ENCODE data around the gene PRKAG2. TPM values are rescaled to one million over a fixed set of nuclear protein-coding genes. Genes with fewer than 3 reads are reported as not detected.

Gene PRKAG2
- total RNA-seq, 2 donors from 2014 or later: 23.2 to 28.4 TPM

DNA sequence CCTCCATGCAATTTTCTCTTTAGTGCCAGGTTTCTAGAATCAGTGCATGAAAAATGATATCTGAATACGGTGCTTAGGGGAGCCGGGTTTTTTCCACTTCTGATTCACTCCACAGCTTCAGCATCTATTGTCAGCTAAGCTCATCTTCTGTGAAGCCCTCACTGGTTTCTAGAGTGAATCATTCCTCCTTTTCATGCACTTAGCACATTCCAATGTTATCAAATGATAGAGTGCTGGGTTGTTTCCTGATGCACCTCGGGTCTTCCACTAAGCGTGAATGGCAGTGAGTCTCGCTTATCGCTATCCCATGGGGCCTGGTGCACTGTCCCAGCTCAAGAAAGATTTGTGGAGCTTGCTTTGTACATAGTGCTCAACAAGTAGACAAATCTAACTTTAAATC is 186.3 kb downstream of the PRKAG2 start:
- H3K27ac Mint-ChIP-seq: no peak overlapping the region
- H3K4me3 Mint-ChIP-seq: no peak overlapping the region
- H3K9me3 Mint-ChIP-seq: no peaks in the 10 kb centered on the region
- ATAC-seq (replicated peaks in 1 of 2) (no peak), DNase-seq (no peak)
- H3K36me3 Mint-ChIP-seq (ENCODE audit: insufficient read depth in 2 of 2): no peaks in the 10 kb centered on the region
- H3K27me3 Mint-ChIP-seq (ENCODE audit: low read depth): no peaks in the 10 kb centered on the region
- peaks cover 6% of the 10 kb centered on the region for H3K4me1 Mint-ChIP-seq (ENCODE audit: low read depth)

DNA sequence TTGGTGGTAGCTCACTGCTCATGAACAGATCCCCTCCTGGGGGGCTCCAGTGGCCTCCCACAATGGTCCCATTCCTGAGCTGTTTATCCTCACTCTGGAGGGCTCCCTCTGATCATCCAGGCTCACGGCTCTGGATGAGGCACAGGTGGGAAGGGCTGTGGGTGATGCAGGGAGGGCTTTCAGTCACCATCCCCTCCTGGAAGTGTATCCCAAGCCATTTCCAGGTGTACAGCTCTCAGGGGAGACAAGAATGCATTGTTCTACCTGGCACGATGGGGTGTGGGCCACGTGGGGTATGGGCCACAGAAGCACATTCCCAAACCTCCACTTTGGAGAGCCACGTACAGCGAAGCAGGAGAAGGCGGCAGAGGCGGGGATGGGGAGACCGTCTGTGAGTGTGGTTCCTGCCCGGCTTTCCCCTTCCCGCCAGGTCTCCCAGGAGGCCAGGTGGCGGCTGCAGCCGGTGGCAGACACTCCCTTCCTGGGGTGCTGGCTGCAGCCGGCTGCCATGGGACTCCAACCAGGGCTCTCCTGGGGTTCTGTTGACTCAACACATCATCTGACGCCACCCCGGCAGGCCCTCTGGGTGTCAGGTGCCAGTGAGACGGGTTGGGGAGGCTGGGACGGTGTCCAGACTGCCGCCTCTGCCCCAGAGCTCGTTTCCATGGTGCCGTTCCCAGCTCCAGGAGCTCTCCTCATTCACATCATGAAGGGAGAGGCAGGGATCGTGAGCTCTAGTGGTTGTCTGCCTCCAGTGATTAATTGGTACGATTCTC is 187.5 kb downstream of the PRKAG2 start:
- no peaks in the 10 kb centered on the region for H3K36me3 Mint-ChIP-seq (ENCODE audit: insufficient read depth in 2 of 2)
- ATAC-seq (replicated peaks in 1 of 2): no peak
- no peaks in the 10 kb centered on the region for H3K9me3 Mint-ChIP-seq
- H3K27ac Mint-ChIP-seq: no peak overlapping the region
- DNase-seq: no peak
- H3K4me3 Mint-ChIP-seq: no peak overlapping the region
- no peaks in the 10 kb centered on the region for H3K27me3 Mint-ChIP-seq (ENCODE audit: low read depth)
- H3K4me1 Mint-ChIP-seq (ENCODE audit: low read depth): no peaks in the 10 kb centered on the region

DNA sequence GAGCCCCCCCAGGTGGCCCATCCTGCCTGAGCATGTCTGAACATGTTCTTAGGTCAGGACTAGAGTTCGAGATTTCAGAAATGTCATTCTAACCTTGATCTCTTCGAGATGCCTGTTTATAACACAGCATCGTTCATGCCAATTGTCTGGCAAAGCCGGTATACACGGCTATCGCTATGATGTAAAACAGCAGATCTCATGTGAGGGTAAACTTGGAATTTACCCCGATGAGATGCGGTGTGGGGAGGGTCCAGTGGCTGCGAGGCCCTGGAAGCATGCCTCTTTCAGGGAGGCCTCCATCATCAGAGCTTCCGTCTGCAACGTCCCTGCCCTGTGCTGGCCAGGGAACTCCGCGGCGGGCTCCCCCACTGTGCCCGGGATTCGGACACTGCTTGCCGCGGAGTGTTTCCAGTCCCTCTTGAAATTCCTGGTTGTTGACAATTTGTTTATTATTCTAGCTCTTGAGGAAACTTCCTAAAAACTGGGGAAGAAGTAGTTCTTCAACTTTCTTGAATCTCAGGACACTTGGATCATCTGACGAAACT is 188.6 kb downstream of the PRKAG2 start:
- Mint-ChIP-seq H3K27ac (peak overlapping the region; percentile 33), H3K9me3 (no peaks in the 10 kb centered on the region), H3K27me3 (ENCODE audit: low read depth) (no peaks in the 10 kb centered on the region), H3K4me3 (no peak overlapping the region), H3K4me1 (ENCODE audit: low read depth) (no peaks in the 10 kb centered on the region), H3K36me3 (ENCODE audit: insufficient read depth in 2 of 2) (no peaks in the 10 kb centered on the region)
- DNase-seq (no peak), ATAC-seq (replicated peaks in 1 of 2) (no peak)

DNA sequence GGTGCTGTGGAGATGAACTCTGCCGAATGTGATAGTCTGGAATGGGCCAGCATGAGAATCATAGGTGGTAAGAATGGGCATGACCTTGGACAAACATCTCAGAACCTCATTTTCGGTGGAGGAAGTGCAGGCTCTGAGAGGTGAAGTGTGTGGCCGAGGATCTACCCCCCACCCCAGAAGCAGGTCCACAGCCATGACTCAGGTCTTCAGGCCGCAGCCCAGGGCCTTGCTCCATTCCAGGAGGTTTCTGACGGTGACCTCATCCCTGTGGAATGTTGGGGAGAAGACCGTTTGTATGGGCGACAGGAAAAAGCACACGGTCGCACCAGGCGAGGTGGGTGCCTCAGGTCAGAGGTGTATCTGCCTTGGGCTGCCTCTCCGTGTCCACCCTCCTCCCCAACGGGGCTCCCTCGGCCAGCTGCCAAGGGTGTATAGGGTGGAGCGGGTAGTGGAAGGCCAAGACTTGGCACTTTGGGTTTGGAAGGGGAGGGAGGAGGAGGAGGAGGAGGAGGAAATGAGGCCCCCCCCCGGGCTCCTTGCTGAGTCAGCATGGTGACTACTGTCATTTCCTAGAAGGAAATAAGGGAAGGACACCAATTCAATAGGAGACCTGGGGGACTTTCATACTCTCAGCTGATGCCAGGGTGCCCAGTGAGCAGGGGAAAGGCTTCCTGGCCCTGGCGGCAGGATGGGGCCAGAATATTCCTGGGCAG is 189.2 kb downstream of the PRKAG2 start:
- no peak for ATAC-seq (replicated peaks in 1 of 2)
- no peaks in the 10 kb centered on the region for H3K36me3 Mint-ChIP-seq (ENCODE audit: insufficient read depth in 2 of 2)
- no peak for DNase-seq
- H3K4me3 Mint-ChIP-seq: no peak overlapping the region
- H3K4me1 Mint-ChIP-seq (ENCODE audit: low read depth): no peaks in the 10 kb centered on the region
- H3K27me3 Mint-ChIP-seq (ENCODE audit: low read depth): no peaks in the 10 kb centered on the region
- H3K27ac Mint-ChIP-seq: no peak overlapping the region
- H3K9me3 Mint-ChIP-seq: no peaks in the 10 kb centered on the region

DNA sequence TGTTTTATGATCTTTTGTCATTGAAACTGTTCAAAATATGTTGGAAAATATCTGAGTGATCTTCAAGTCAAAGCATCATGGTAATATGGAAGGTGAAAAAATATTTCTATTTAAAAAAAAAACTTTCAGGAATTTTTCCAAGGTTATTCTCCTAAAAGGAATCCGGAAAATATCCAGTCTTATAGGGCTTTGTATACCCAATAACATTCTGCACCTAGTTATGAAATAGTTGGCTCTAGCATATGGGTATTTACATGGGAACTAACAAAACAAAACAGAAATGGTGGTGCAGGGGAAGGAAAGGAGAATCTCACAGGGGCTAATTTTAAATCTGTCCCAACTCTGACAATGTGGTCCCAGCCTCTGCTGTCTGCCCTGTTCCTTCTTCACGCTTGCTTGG is 190.1 kb downstream of the PRKAG2 start:
- no peak for DNase-seq
- no peaks in the 10 kb centered on the region for H3K36me3 Mint-ChIP-seq (ENCODE audit: insufficient read depth in 2 of 2)
- H3K27me3 Mint-ChIP-seq (ENCODE audit: low read depth): no peaks in the 10 kb centered on the region

DNA sequence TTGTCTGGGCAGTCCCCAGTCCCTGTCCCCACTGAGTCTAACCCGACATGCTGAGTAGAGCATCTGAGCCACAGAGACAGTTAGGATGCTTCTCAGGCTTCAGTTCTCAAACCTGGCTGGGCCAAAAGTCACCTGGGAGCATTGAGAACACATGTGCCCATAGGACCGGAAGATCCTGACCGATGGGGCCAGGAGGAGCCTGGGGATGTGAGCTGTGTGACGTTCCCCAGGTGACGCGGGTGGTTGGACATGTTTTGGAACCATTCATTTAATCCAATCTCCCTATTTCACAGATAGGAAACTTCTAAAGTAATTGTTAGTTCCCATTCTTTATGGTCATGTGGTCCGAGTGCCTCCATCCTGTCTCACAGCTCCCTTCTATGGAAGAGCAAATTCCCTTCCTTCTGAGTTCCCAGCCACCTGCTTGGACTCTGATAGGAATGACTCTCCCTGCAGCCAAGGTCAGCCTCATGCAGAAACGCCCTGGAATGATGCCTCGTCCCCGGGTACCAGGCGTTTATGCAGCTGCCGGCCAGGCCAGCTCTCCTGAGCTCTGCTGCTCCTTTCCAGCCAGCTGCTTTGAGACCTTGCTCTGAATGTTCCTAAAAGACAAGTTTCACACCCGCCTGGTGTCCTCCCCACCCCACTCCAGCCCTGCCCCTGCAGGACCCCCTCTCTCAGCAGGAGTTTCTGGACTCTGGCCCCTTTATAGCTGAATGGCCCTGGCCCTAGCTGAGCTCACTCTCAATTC is 190.7 kb downstream of the PRKAG2 start:
- ATAC-seq (replicated peaks in 1 of 2) (no peak), DNase-seq (no peak)
- no peak overlapping the region for H3K27ac Mint-ChIP-seq
- H3K9me3 Mint-ChIP-seq: no peaks in the 10 kb centered on the region
- H3K4me3 Mint-ChIP-seq: no peak overlapping the region
- no peaks in the 10 kb centered on the region for H3K4me1 Mint-ChIP-seq (ENCODE audit: low read depth)
- no peaks in the 10 kb centered on the region for H3K27me3 Mint-ChIP-seq (ENCODE audit: low read depth)
- H3K36me3 Mint-ChIP-seq (ENCODE audit: insufficient read depth in 2 of 2): no peaks in the 10 kb centered on the region

More for the DNA sequence above, 190.1 kb downstream of the PRKAG2 start:
- Mint-ChIP-seq H3K4me1 (ENCODE audit: low read depth) (no peaks in the 10 kb centered on the region), H3K27ac (no peak overlapping the region), H3K4me3 (no peak overlapping the region), H3K9me3 (no peaks in the 10 kb centered on the region)
- no peak for ATAC-seq (replicated peaks in 1 of 2)

DNA sequence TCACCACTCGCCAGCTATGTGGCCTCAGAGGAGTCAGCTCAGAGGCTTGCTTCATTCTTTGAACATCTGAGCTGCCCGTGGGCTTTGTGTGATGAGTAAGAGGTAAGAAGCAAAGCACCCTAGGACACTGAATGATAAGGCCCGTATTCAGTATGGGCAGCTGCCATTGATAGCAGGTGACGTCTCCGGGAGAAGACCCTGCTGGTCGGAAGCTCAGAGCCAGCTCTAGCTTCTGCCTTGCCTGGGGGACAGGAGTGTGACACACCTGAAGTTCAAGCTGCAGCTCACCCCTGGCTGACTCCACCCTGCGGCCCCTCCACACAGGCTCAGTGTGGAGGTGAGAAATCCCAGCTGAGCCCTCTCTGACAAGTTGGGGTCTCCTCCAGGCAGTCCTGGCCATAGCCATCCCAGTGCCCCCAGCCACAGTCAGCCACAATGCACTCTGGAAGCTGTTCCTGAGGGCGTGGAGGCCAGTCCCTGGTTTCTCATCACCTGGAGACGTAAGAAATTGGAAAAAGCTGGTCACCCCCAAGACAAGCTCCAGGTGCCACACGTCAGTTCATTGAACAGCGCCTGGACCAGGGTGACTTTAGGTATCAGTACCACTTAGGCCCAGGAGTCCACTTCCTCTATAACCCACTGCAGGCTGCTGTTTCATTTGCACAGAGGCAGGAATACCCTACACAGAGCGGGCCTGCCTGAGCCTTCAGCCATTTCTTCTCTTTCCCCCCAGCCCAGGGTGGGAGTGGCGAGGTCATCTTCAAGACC is 192.3 kb downstream of the PRKAG2 start:
- ATAC-seq (replicated peaks in 1 of 2) (no peak), DNase-seq (no peak)
- H3K27ac Mint-ChIP-seq: no peak overlapping the region
- no peaks in the 10 kb centered on the region for H3K9me3 Mint-ChIP-seq
- no peak overlapping the region for H3K4me3 Mint-ChIP-seq
- H3K4me1 Mint-ChIP-seq (ENCODE audit: low read depth): peaks cover 10% of the 10 kb centered on the region
- no peaks in the 10 kb centered on the region for H3K36me3 Mint-ChIP-seq (ENCODE audit: insufficient read depth in 2 of 2)
- H3K27me3 Mint-ChIP-seq (ENCODE audit: low read depth): no peaks in the 10 kb centered on the region

DNA sequence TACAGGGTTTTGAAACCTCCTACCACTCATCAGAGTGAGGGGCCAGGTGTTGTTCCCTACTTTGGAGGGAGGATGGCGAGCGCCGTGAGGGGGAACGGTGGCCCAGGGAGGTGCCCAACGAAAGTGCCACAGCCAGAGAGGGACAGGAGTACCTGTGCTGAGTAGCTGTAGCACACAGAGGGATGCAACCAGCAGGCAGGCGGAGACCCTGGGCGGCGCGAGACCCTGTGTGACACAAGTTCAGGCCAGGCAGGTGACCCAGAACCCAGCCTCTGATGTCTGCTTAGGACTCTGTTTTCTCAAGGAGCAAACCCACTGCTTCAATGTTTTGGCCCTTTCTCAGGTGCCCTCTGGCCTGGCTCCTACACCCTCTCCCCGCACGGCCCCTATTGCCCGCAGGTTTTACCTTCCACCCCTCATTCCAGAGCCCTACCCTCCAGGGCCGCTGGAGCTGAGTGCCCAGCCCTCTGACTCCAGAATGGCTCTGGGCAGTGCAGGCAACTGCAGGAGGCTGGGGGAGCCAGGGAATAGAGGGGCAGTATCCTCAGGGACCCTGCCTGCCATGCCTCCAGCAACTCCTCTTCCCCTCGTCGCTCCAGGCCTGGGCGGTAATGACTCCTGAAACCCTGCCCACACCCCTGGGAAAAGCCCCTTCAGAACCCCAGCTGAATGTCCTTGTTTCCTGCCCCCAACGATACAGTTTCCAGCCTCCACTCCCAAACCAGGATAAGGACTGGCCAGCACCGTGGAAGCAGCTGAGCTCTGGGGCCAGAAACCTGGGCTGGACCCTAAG is 193.1 kb downstream of the PRKAG2 start:
- no peaks in the 10 kb centered on the region for H3K36me3 Mint-ChIP-seq (ENCODE audit: insufficient read depth in 2 of 2)
- H3K4me1 Mint-ChIP-seq (ENCODE audit: low read depth): peaks cover 18% of the 10 kb centered on the region
- ATAC-seq (replicated peaks in 1 of 2) (no peak), DNase-seq (no peak)
- H3K4me3 Mint-ChIP-seq: no peak overlapping the region
- no peaks in the 10 kb centered on the region for H3K9me3 Mint-ChIP-seq
- no peaks in the 10 kb centered on the region for H3K27me3 Mint-ChIP-seq (ENCODE audit: low read depth)
- H3K27ac Mint-ChIP-seq: no peak overlapping the region

DNA sequence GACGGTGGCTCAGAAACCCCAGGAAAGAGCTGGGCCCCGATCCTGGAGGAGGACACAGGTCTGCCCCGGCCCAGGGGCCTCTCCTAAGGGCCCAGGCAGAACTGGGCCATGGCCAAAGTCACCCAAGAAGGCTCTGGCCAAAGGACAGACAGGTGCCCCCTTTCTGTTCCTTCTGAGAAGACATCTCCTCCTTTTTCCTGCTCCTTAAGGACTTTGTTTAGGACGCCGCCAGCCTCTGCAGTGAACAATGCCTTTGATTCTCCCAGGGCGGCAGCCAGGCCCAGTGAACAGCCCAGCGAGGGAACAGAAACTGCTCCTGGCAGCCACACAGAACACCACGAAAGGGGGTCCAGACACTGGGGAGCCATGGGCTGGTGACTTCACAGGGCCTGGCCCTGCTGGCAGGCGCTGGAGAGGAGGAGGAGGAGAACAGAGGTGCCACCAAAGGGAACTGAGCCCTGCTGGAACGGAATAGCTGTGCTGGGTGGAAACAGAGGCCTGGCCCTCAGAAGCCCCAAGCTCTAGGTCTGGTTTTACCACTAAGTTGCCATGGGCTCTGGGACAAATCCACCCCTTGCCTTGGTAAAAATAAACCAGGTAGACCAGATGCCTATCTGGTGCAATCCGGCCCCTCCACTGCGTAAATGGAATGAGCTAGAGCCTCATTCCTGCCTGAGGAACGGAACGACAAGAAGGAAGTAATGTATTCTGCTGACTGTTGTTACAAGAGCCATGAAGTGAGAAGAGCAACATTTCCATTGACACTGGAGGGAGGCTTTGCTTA is 193.9 kb downstream of the PRKAG2 start:
- Mint-ChIP-seq H3K4me3 (no peak overlapping the region), H3K27ac (no peak overlapping the region), H3K27me3 (ENCODE audit: low read depth) (no peaks in the 10 kb centered on the region)

DNA sequence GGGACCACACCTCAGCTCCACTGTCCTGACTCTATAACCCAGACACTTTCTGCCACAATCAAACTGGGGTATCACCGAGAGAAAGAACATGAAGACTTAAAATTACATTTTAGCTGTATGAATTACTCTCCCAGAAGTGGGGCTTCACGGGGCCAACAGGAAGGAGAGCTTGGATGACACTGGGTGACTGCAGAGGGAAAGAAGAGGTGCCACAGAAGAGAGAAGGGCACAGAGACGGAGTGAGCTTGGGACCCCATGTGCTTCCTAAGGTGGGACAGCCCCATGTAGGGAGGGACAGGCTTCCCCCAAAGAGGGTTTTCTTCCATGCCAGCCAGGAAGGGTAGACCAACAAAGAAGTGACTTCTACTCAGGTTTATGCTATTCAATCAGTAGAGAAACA is 195.2 kb downstream of the PRKAG2 start:
- Mint-ChIP-seq H3K27ac (no peak overlapping the region), H3K4me1 (ENCODE audit: low read depth) (peaks cover 26% of the 10 kb centered on the region), H3K27me3 (ENCODE audit: low read depth) (no peaks in the 10 kb centered on the region), H3K9me3 (no peaks in the 10 kb centered on the region), H3K4me3 (no peak overlapping the region), H3K36me3 (ENCODE audit: insufficient read depth in 2 of 2) (no peaks in the 10 kb centered on the region)
- ATAC-seq (replicated peaks in 1 of 2): no peak
- no peak for DNase-seq

More for the DNA sequence above, 193.9 kb downstream of the PRKAG2 start:
- ATAC-seq (replicated peaks in 1 of 2): no peak
- no peak for DNase-seq
- no peaks in the 10 kb centered on the region for H3K9me3 Mint-ChIP-seq
- H3K36me3 Mint-ChIP-seq (ENCODE audit: insufficient read depth in 2 of 2): no peaks in the 10 kb centered on the region
- H3K4me1 Mint-ChIP-seq (ENCODE audit: low read depth): peaks cover 26% of the 10 kb centered on the region

DNA sequence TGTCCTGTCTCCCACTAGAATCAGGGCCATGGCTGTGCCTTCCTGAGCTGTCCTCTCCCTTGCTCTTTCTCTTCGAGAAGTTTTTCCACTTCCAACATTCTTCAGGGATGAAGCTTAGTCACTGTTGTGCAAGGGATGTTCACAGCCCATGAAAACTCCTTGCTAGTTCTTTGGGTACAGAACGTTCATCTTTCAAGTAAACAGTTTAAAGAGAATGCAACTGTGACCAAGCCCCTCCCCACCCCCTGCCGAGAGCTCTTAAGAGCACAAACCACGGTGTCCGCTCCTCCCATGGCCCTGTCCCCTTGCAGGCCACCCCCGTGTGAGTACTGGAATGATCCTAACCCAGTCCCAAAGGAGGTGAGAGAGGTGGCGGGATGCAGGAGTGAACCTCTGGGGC is 196.1 kb downstream of the PRKAG2 start:
- Mint-ChIP-seq H3K9me3 (no peaks in the 10 kb centered on the region), H3K4me1 (ENCODE audit: low read depth) (peaks cover 26% of the 10 kb centered on the region), H3K4me3 (no peak overlapping the region), H3K27me3 (ENCODE audit: low read depth) (no peaks in the 10 kb centered on the region), H3K27ac (no peak overlapping the region), H3K36me3 (ENCODE audit: insufficient read depth in 2 of 2) (no peaks in the 10 kb centered on the region)
- DNase-seq (no peak), ATAC-seq (replicated peaks in 1 of 2) (no peak)
